ENCODE data around the gene BTRC.

BTRC gene

DNA sequence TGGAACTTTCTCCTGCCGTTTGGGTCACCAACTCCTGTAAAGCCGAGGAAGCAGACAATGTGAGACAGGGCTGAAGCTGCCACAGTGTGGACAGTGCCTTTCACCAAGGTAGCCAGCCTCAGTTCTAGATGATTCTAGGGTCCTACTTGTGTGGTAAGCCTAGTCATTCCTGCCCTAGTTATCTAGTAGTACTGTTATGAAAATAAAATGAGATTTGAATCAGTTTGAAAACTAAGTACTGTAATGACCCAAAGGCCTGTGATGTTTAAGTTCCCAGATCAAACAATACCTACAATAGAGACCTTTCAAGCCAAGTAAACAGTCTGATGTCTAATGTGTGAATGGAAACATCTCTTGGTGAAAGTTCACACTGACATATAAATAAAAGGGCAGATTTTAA is 197.0 kb downstream of the BTRC start:
- DNase-seq = no peak

DNA sequence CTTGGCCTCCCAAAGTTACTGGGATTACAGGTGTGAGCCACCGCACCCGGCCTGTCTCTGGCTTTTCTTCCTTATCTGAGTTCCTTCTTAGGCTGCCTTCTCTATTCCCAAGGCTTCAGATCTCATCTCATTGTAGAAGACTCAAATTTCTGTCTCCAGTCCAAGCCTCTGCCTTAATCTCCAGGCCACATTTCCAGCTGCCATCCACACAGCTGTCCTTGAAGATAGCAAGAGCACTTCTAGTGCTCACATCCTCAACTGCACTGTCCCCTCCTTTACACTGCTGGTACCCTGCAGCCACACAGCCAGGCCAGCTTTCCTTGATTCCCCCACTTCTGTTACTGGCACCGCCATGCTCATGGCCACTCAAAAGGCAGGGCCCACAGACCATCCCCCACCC is 198.5 kb downstream of the BTRC start:
- no peak for DNase-seq

GRCh38 chr10:101557541-101557940 is 203.6 kb downstream of the BTRC start:
- DNase-seq = no peak

GRCh38 chr10:101558204-101558603 is 204.2 kb downstream of the BTRC start:
- DNase-seq = no peak

GRCh38 chr10:101558671-101559595 is 205.0 kb downstream of the BTRC start:
- DNase-seq = no peak

GRCh38 chr10:101559596-101560297 is 205.8 kb downstream of the BTRC start:
- DNase-seq = no peak

GRCh38 chr10:101560298-101561067 is 206.5 kb downstream of the BTRC start:
- DNase-seq = no peak

DNA sequence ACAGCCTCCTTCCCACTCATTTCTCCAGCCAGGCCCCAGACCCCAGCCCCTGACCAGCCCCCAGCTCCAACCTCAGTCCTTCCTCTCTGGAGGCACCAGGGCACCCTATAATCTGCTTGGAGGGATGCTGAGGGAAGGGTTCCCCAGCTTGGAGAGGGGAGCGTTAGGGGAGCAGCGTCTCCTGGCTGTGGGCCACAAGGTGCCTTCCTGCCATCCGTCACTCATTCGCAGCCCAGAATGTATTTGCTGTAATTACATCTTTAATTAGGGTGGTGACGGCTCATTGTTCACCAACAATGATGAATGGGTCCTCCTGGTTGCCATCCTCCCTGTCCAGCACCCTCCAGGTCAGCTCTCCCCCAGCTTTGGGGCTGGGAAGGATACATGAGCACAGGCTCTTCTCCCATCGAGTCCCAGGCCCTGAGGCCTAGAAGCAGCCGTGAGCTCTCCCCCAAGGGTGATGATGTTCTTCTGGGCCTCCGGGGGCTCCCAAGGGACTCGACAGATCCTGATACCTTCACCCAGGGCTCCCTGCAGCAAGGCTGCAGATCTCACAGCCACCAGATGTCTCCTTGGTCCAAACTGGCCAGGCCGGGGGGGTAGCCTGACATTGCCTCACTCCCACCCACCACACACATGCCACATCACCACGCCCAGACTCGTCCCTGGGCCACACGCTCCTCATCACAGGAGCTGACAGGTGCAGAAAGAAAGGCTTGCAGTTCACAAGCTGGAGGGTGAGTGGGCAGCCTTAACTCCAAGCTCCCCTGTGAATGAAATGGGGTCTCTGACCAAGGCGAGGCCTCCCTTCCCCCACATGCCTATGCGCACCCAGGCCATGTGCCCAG is 207.3 kb downstream of the BTRC start:
- DNase-seq = no peak

DNA sequence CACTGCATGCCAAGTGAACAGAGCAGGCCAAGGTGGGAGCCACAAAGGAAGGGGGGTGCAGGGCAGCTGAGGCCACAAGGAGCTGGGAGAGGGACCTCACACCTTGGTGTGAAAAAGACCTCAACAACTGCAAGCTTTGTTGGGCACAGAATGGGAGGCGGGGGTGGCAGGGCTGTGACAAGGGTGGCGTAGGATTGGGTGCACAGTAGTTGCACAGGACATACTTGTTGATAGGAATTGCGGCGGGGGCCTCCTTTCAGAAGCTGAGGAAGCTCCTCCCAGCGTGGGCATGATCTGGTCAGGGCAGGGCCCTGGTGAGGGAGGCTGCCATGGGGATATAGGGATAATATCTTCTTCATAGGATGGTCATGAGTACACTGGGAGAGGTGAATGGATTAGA is 208.3 kb downstream of the BTRC start:
- no peak for DNase-seq

DNA sequence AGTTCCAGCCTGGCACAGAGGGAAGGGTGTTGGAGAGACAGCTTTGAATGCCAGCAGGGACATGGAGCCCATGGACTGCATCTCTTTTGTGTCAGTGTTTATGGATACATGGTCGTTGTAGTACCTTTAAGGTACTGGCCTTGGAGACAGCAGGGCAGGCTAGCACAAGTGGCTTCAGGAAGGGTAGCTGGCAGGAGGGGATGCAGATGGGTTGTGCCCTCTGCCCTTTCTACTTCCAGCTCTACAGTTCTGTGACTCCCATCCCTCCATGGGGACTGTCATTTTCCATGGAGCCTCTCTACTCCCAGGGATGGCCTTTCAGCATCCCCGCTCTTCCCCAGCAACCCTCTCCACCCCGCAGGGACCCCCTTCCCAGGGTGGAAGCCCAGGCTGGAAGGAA is 209.0 kb downstream of the BTRC start:
- DNase-seq = no peak

- DNase-seq = no peak
These were observed 209.6 kb downstream of the BTRC start for GRCh38 chr10:101563497-101564040.

GRCh38 chr10:101564490-101564991 is 210.6 kb downstream of the BTRC start:
- no peak for DNase-seq

- no peak for DNase-seq
These were observed 211.5 kb downstream of the BTRC start for GRCh38 chr10:101565370-101565900.

GRCh38 chr10:101565936-101566332 is 212.0 kb downstream of the BTRC start:
- DNase-seq = no peak

- DNase-seq = no peak
These were observed 212.6 kb downstream of the BTRC start for GRCh38 chr10:101566333-101567164.

GRCh38 chr10:101567165-101568006 is 213.4 kb downstream of the BTRC start:
- DNase-seq = no peak

DNA sequence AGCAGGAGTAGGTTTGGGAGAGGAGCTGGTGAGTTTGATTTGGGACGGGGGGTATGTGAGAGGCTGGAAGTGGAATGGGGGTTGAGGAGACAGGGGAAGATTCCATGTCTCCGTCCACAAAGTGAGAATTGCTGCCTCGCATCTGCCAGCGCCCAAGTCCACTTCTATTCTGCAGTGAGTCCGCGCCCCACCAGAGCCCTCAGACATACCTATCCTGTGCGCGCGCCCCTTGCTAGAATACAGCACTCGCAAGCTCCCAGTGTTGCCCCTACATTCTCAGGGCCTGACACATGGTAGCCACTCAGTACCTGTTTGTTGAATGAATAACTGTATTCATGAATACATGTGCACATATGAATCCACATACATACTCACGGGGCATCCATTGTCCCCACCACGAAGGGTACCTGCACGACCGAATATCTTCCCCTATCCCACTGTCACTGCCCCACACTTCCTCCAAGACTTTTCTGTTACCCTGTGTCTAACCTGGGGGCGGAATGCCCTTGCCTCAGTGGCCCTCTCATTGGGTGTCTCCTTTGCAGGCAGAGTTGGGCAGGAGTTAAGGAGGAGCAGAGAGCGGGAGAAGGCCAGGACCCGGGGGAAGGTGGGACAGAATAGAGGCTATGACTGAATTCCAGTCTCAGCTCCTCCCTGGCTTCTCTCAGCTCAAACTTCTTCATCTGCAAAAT is 214.2 kb downstream of the BTRC start:
- DNase-seq = no peak

GRCh38 chr10:101569323-101569621 is 215.3 kb downstream of the BTRC start:
- DNase-seq = no peak
